Right lobe of liver (tissue), 4 donors: Measurements from ENCODE around the gene BMX.

Source experiments
- POLR2A ChIP-seq: fragments of 450-650 bp; IDR thresholded peaks from one replicate; pipeline ENCODE4 v1.6.1; 2017; ENCODE audit warnings: antibody characterized with exemption, mild to moderate bottlenecking
- TF ChIP-seq, protein P1 (sequence below), 4 donors: fragments of 200-600 bp in 3 of 4; fragments of 450-650 bp in 1 of 4; IDR thresholded peaks; one replicate each; pipeline versions ENCODE4 v1.5.1 to v1.8.0; 2016 to 2022; ENCODE audit warnings: antibody characterized with exemption in 4 of 4, mild to moderate bottlenecking in 2 of 4
- donor health status: DM: no; HTN: no; CAD: no.
- donor health status: DM: no; HTN: no; CAD: no.
- donor health status: DM: no; HTN: yes; CAD: no.

DNA sequence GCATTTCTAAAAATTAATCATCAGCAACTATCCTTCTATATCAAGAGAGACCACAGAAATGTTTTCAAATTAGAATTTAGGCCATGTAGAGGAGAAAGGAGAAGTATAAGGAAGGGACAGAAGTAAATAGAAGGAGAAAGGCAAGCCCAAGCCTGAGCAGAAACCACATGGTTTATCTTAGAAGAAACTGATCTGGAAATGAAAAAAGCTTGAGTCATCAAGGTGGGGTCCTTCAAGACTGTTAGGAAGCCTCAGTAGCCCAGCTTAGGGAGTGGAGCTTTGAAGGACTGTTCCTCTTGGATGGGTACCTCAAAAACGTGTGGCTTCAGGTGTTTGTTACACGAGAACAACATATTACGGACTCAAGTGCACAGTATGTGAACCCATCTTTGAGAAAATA lies 4.5 kb downstream of the BMX start:
- TF ChIP-seq, protein P1, sequence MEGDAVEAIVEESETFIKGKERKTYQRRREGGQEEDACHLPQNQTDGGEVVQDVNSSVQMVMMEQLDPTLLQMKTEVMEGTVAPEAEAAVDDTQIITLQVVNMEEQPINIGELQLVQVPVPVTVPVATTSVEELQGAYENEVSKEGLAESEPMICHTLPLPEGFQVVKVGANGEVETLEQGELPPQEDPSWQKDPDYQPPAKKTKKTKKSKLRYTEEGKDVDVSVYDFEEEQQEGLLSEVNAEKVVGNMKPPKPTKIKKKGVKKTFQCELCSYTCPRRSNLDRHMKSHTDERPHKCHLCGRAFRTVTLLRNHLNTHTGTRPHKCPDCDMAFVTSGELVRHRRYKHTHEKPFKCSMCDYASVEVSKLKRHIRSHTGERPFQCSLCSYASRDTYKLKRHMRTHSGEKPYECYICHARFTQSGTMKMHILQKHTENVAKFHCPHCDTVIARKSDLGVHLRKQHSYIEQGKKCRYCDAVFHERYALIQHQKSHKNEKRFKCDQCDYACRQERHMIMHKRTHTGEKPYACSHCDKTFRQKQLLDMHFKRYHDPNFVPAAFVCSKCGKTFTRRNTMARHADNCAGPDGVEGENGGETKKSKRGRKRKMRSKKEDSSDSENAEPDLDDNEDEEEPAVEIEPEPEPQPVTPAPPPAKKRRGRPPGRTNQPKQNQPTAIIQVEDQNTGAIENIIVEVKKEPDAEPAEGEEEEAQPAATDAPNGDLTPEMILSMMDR (IDR thresholded peaks at IDR 0.05): no peak
- TF ChIP-seq POLR2A: no peak
